GM23338 (cell line): Measurements from ENCODE around the gene ZNF804B. TPM values are rescaled to one million over a fixed set of nuclear protein-coding genes. Genes with fewer than 3 reads are reported as not detected.

ENCODE experiments used
- ATAC-seq: fragments of 200-7000 bp; cut with Tn5 transposase; 3 replicates; pipeline ENCODE4 v1.9.1; 2020
- DNase-seq: peaks from one replicate; pipeline ENCODE4 v3.0.0-alpha.2; 2015; ENCODE audit warnings: low spot score
- H2AFZ ChIP-seq: fragments of 200-600 bp; sonication (generic); 2 replicates; pipeline ENCODE4 v1.8.0; 2016; ENCODE audit warnings: antibody characterized with exemption, mild to moderate bottlenecking, moderate library complexity
- H3F3A ChIP-seq: fragments of 200-600 bp; sonication (generic); replicated peaks from 2 replicates; pipeline ENCODE4 v1.8.0; 2017; ENCODE audit warnings: antibody characterized with exemption, mixed run types, low read depth
- H3K27ac ChIP-seq: fragments of 200-600 bp; sonication (generic); 2 replicates; pipeline ENCODE4 v1.6.1; 2016; ENCODE audit warnings: low read depth
- H3K27me3 ChIP-seq: fragments of 200-600 bp; sonication (generic); 2 replicates; pipeline ENCODE4 v1.8.0; 2016; ENCODE audit warnings: mild to moderate bottlenecking, mixed run types, moderate library complexity; ENCODE audit not compliant: insufficient read depth
- H3K36me3 ChIP-seq: fragments of 200-600 bp; sonication (generic); 2 replicates; pipeline ENCODE4 v1.8.0; 2016; ENCODE audit warnings: mild to moderate bottlenecking; ENCODE audit not compliant: insufficient read depth
- H3K4me1 ChIP-seq: fragments of 200-600 bp; sonication (generic); 2 replicates; pipeline ENCODE4 v1.8.0; 2016; ENCODE audit warnings: mild to moderate bottlenecking, moderate library complexity; ENCODE audit not compliant: insufficient read depth
- H3K4me2 ChIP-seq: fragments of 200-600 bp; sonication (generic); 2 replicates; pipeline ENCODE4 v1.7.1; 2017; ENCODE audit warnings: mixed run types
- H3K4me3 ChIP-seq: fragments of 200-600 bp; sonication (generic); 2 replicates; pipeline ENCODE4 v1.6.1; 2016; ENCODE audit warnings: mixed run types
- H3K79me2 ChIP-seq: fragments of 200-600 bp; sonication (generic); replicated peaks from 2 replicates; pipeline ENCODE4 v1.8.0; 2017; ENCODE audit warnings: mild to moderate bottlenecking; ENCODE audit not compliant: insufficient read depth
- H3K9me2 ChIP-seq: fragments of 200-600 bp; sonication (generic); 2 replicates; pipeline ENCODE4 v1.8.0; 2017; ENCODE audit not compliant: insufficient read depth
- H4K20me1 ChIP-seq: fragments of 200-600 bp; sonication (generic); replicated peaks from 2 replicates; pipeline ENCODE4 v1.8.0; 2017; ENCODE audit warnings: mild to moderate bottlenecking; ENCODE audit not compliant: insufficient read depth
- H3K27ac Mint-ChIP-seq: 2 replicates; pipeline ENCODE4 v1.8.0; 2020; ENCODE audit warnings: inconsistent platforms, mild to moderate bottlenecking, moderate library complexity, mixed read lengths
- H3K27me3 Mint-ChIP-seq: 3 replicates; pipeline ENCODE4 v1.8.0; 2022; ENCODE audit warnings: low read depth, mild to moderate bottlenecking, moderate library complexity, mixed read lengths, inconsistent platforms; ENCODE audit not compliant: insufficient read depth, poor library complexity
- H3K36me3 Mint-ChIP-seq: 3 replicates; pipeline ENCODE4 v1.8.0; 2021; ENCODE audit warnings: low read depth, mild to moderate bottlenecking, inconsistent platforms, moderate library complexity, mixed read lengths
- H3K4me1 Mint-ChIP-seq: 3 replicates; pipeline ENCODE4 v1.8.0; 2020; ENCODE audit warnings: mild to moderate bottlenecking, inconsistent platforms, mixed read lengths
- H3K4me3 Mint-ChIP-seq: 3 replicates; pipeline ENCODE4 v1.8.0; 2021; ENCODE audit warnings: moderate library complexity, mild to moderate bottlenecking, inconsistent platforms, mixed read lengths
- H3K9me3 Mint-ChIP-seq: 3 replicates; pipeline ENCODE4 v1.8.0; 2020; ENCODE audit warnings: moderate library complexity, mild to moderate bottlenecking, inconsistent platforms, mixed read lengths
- CREB1 ChIP-seq: fragments of 250-450 bp; sonication (Bioruptor Pico); IDR thresholded peaks from 2 replicates; pipeline ENCODE4 v1.5.0; 2020; ENCODE audit warnings: low read depth, mild to moderate bottlenecking, moderate library complexity
- EZH2 ChIP-seq: fragments of 200-600 bp; sonication (generic); IDR thresholded peaks from one replicate; pipeline ENCODE4 v1.8.0; 2017; ENCODE audit warnings: antibody characterized with exemption, mild to moderate bottlenecking, low read depth; ENCODE audit not compliant: unreplicated experiment
- JUNB ChIP-seq: IDR thresholded peaks from one replicate; pipeline ENCODE4 v1.6.1; 2016; ENCODE audit warnings: antibody characterized with exemption; ENCODE audit not compliant: unreplicated experiment
- NANOG ChIP-seq: IDR thresholded peaks from 2 replicates; pipeline ENCODE4 v1.6.1; 2016; ENCODE audit warnings: antibody characterized with exemption, borderline replicate concordance
- POLR2AphosphoS5 ChIP-seq: IDR thresholded peaks from 2 replicates; pipeline ENCODE4 v1.6.1; 2016; ENCODE audit warnings: antibody characterized with exemption, low read depth
- STAT1 ChIP-seq: IDR thresholded peaks from one replicate; pipeline ENCODE4 v1.6.1; 2016; ENCODE audit warnings: antibody characterized with exemption; ENCODE audit not compliant: unreplicated experiment
- polyA plus RNA-seq: library from polyadenylated mRNA; unstranded; fragments of >200 nt; fragmentation: Nextera tagmentation; extraction: Ambion mirVana; gene quantifications from 2 replicates; pipeline ENCODE4 v1.2.1, GENCODE V29; 2016
- total RNA-seq: library from RNA; depleted of rRNA; stranded (reverse); fragments of >200 nt; shearing (Covaris generic); gene quantifications from 2 replicates; pipeline ENCODE4 v1.2.3, GENCODE V29; 2014
- TF ChIP-seq, protein P1 (sequence below): IDR thresholded peaks from one replicate; pipeline ENCODE4 v1.6.1; 2018; ENCODE audit warnings: antibody characterized with exemption; ENCODE audit not compliant: unreplicated experiment
- TF ChIP-seq, protein P2 (sequence below): IDR thresholded peaks from 2 replicates; pipeline ENCODE4 v1.6.1; 2016; ENCODE audit warnings: antibody characterized with exemption
- TF ChIP-seq, protein P3 (sequence below), 2 experiments: fragments of 200-600 bp in 1 of 2; sonication (generic) in 1 of 2; conservative IDR thresholded peaks; 2 replicates each; pipeline versions ENCODE4 v1.5.1 to v1.6.1; 2016 to 2017; ENCODE audit warnings: antibody characterized with exemption in 2 of 2, low read depth in 2 of 2, mild to moderate bottlenecking in 2 of 2, moderate library complexity in 1 of 2

ZNF804B gene
- total and polyA plus RNA-seq, 2 experiments from 2014 or later, result not detected

DNA sequence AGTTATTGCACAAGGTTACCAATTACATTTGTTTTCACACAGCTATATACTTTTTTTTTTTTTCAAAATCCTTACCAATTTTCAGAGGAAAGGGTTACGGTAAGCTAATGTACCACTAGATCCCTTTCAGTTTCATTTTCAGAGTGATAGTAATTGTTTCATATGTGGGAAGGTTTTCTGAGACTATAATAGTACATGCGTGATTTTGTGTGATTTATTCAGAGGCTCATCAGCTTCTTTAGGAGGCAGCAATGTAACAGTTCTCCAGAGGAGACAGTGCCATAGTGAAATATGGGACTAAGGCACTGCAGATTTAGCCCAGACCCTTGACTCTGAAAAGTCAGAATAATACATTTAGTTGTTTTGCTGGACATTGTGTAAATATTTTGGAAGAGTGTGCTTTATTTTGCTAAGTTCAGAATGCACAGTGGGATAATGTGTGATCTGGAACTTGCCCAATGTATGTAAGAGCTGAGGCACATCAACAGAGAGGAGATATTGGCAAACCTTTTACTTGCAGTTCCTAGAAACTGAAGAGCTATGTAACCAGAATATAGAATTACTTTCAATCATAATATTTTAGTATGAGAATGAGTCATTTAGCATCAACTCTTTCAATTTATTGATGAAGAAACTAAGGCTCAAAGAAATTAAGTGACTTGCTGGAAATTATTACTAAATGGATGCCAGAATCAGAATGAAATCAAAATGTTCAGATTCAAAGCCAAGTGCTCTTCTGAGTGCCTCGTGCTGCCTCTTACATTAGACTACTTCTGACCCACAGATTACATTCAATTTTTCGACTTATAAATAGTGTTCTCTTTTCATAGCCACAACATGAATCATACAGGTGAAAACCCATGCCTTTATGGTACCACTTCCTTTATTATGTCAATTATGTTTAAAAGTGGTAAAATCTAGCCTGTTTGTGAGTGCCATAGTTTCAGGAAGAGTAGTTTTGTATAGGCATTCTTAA, 243.8 kb downstream of the ZNF804B start:
- no peak overlapping the region for H3K4me2 ChIP-seq
- H3K4me1 Mint-ChIP-seq, result peaks cover 11% of the 10 kb centered on the region
- H3K36me3 ChIP-seq, result no peaks in the 10 kb centered on the region

DNA sequence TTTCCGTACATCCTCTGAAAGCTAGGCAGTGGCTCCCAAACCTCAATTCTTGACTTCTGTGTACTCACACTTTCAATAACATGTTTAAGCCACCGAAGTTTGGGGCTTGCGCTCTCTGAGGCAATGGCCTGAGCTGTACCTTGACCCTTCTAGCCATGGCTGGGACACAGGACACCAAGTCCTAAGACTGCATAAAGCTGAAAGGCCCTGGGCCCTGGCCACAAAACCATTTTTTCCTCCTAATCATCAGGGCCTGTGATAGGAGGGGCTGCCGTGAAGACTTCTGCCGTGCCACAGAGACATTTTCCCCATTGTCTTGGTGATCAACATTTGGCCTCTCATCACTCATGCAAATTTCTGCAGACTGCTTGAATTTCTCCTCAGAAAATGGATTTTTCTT, 252.5 kb downstream of the ZNF804B start:
- H3K79me2 ChIP-seq, result no peaks in the 10 kb centered on the region
- H3K27me3 Mint-ChIP-seq, result no peaks in the 10 kb centered on the region
- TF ChIP-seq STAT1, result no peak
- TF ChIP-seq, protein P1, sequence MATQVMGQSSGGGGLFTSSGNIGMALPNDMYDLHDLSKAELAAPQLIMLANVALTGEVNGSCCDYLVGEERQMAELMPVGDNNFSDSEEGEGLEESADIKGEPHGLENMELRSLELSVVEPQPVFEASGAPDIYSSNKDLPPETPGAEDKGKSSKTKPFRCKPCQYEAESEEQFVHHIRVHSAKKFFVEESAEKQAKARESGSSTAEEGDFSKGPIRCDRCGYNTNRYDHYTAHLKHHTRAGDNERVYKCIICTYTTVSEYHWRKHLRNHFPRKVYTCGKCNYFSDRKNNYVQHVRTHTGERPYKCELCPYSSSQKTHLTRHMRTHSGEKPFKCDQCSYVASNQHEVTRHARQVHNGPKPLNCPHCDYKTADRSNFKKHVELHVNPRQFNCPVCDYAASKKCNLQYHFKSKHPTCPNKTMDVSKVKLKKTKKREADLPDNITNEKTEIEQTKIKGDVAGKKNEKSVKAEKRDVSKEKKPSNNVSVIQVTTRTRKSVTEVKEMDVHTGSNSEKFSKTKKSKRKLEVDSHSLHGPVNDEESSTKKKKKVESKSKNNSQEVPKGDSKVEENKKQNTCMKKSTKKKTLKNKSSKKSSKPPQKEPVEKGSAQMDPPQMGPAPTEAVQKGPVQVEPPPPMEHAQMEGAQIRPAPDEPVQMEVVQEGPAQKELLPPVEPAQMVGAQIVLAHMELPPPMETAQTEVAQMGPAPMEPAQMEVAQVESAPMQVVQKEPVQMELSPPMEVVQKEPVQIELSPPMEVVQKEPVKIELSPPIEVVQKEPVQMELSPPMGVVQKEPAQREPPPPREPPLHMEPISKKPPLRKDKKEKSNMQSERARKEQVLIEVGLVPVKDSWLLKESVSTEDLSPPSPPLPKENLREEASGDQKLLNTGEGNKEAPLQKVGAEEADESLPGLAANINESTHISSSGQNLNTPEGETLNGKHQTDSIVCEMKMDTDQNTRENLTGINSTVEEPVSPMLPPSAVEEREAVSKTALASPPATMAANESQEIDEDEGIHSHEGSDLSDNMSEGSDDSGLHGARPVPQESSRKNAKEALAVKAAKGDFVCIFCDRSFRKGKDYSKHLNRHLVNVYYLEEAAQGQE, result no peak
- no peak for TF ChIP-seq EZH2
- no peak for TF ChIP-seq POLR2AphosphoS5
- TF ChIP-seq NANOG, result no peak
- TF ChIP-seq, protein P2, sequence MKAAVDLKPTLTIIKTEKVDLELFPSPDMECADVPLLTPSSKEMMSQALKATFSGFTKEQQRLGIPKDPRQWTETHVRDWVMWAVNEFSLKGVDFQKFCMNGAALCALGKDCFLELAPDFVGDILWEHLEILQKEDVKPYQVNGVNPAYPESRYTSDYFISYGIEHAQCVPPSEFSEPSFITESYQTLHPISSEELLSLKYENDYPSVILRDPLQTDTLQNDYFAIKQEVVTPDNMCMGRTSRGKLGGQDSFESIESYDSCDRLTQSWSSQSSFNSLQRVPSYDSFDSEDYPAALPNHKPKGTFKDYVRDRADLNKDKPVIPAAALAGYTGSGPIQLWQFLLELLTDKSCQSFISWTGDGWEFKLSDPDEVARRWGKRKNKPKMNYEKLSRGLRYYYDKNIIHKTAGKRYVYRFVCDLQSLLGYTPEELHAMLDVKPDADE, result no peak

More for the DNA sequence above, 243.8 kb downstream of the ZNF804B start:
- Histone ChIP-seq H3K79me2 (no peaks in the 10 kb centered on the region), H3K9me2 (peaks cover 6% of the 10 kb centered on the region; the same call in 1 of the 2 replicates), H4K20me1 (no peaks in the 10 kb centered on the region), H3K27me3 (no peaks in the 10 kb centered on the region), H3K4me3 (no peak overlapping the region), H3F3A (no peaks in the 10 kb centered on the region), H3K27ac (no peak overlapping the region), H2AFZ (no peak overlapping the region), H3K4me1 (no peaks in the 10 kb centered on the region; the same call in 1 of the 2 replicates)
- TF ChIP-seq EZH2 (no peak), NANOG (no peak), CREB1 (CRISPR knock-in tag) (no peak), STAT1 (no peak), JUNB (no peak)
- TF ChIP-seq, protein P3, sequence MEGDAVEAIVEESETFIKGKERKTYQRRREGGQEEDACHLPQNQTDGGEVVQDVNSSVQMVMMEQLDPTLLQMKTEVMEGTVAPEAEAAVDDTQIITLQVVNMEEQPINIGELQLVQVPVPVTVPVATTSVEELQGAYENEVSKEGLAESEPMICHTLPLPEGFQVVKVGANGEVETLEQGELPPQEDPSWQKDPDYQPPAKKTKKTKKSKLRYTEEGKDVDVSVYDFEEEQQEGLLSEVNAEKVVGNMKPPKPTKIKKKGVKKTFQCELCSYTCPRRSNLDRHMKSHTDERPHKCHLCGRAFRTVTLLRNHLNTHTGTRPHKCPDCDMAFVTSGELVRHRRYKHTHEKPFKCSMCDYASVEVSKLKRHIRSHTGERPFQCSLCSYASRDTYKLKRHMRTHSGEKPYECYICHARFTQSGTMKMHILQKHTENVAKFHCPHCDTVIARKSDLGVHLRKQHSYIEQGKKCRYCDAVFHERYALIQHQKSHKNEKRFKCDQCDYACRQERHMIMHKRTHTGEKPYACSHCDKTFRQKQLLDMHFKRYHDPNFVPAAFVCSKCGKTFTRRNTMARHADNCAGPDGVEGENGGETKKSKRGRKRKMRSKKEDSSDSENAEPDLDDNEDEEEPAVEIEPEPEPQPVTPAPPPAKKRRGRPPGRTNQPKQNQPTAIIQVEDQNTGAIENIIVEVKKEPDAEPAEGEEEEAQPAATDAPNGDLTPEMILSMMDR (conservative IDR thresholded peaks at IDR 0.05; ENCODE audit: low read depth in 2 of 2), result no peak
- TF ChIP-seq, protein P2, result no peak
- Mint-ChIP-seq H3K9me3 (no peaks in the 10 kb centered on the region), H3K4me3 (no peak overlapping the region), H3K27ac (no peak overlapping the region), H3K27me3 (no peaks in the 10 kb centered on the region), H3K36me3 (no peaks in the 10 kb centered on the region)
- ATAC-seq (no peak), DNase-seq (no peak)

More for the DNA sequence above, 252.5 kb downstream of the ZNF804B start:
- Histone ChIP-seq H3K9me2 (peaks cover under 1% of the 10 kb centered on the region; the same call in 1 of the 2 replicates), H3K4me3 (no peak overlapping the region), H3F3A (no peaks in the 10 kb centered on the region), H2AFZ (no peak overlapping the region), H3K27ac (no peak overlapping the region), H3K4me1 (no peaks in the 10 kb centered on the region), H3K36me3 (no peaks in the 10 kb centered on the region; the same call in none of the 2 replicates), H3K4me2 (no peak overlapping the region), H4K20me1 (no peaks in the 10 kb centered on the region), H3K27me3 (no peaks in the 10 kb centered on the region)
- Mint-ChIP-seq H3K4me1 (no peaks in the 10 kb centered on the region), H3K4me3 (no peak overlapping the region), H3K36me3 (peaks cover 25% of the 10 kb centered on the region), H3K27ac (no peak overlapping the region), H3K9me3 (peaks cover 31% of the 10 kb centered on the region)
- ATAC-seq (no peak), DNase-seq (no peak)
